Type B pancreatic cell (in vitro differentiated cells): Measurements from ENCODE around the gene ISOC2. TPM values are rescaled to one million over a fixed set of nuclear protein-coding genes. Genes with fewer than 3 reads are reported as not detected.
"Not testable (repeated sequence)": the region's sequence is repeated elsewhere in the genome, so short reads cannot be mapped to it uniquely, and the experiment has no call there.

ENCODE experiments used
- DNase-seq: peaks from one replicate; pipeline ENCODE4 v3.0.0; 2021; ENCODE audit warnings: mixed read lengths; ENCODE audit not compliant: unreplicated experiment; ENCODE audit errors: extremely low spot score
- H3K27ac Mint-ChIP-seq: 2 replicates; pipeline ENCODE4 v1.8.0; 2021; ENCODE audit warnings: mild to moderate bottlenecking, mixed read lengths
- H3K27me3 Mint-ChIP-seq: 2 replicates; pipeline ENCODE4 v1.8.0; 2021; ENCODE audit warnings: mixed read lengths
- H3K36me3 Mint-ChIP-seq: 2 replicates; pipeline ENCODE4 v1.8.0; 2021; ENCODE audit warnings: mixed read lengths
- H3K4me1 Mint-ChIP-seq: one replicate; pipeline ENCODE4 v1.8.0; 2021; ENCODE audit warnings: mixed read lengths; ENCODE audit not compliant: unreplicated experiment
- H3K4me3 Mint-ChIP-seq: 2 replicates; pipeline ENCODE4 v1.8.0; 2021; ENCODE audit warnings: mild to moderate bottlenecking, mixed read lengths
- H3K9me3 Mint-ChIP-seq: 2 replicates; pipeline ENCODE4 v1.8.0; 2021; ENCODE audit warnings: mixed read lengths
- CTCF ChIP-seq: fragments of 200-600 bp; sonication (generic); conservative IDR thresholded peaks from 2 replicates; pipeline ENCODE4 v1.5.0; 2021; ENCODE audit warnings: antibody characterized with exemption, mild to moderate bottlenecking
- total RNA-seq: library from RNA; stranded (reverse); gene quantifications from 2 replicates; pipeline ENCODE4 v1.2.1, GENCODE V29; 2021; ENCODE audit warnings: low replicate concordance

ISOC2 gene
- total RNA-seq, 1 donor from 2014 or later = 47.5 TPM

- Mint-ChIP-seq H3K4me1 (no peaks in the 10 kb centered on the region), H3K4me3 (no peak overlapping the region), H3K27me3 (peaks cover 42% of the 10 kb centered on the region), H3K9me3 (no peaks in the 10 kb centered on the region), H3K36me3 (no peaks in the 10 kb centered on the region), H3K27ac (no peak overlapping the region)
- TF ChIP-seq CTCF = no peak
- DNase-seq = no peak
These were observed 35.4 kb downstream of the ISOC2 start for GRCh38 chr19:55426042-55426441.

- H3K27me3 Mint-ChIP-seq = peaks cover 47% of the 10 kb centered on the region
- TF ChIP-seq CTCF = no peak
- no peaks in the 10 kb centered on the region for H3K9me3 Mint-ChIP-seq
- no peak overlapping the region for H3K4me3 Mint-ChIP-seq
- no peak for DNase-seq
- H3K36me3 Mint-ChIP-seq = no peaks in the 10 kb centered on the region
- H3K4me1 Mint-ChIP-seq = no peaks in the 10 kb centered on the region
- no peak overlapping the region for H3K27ac Mint-ChIP-seq
These were observed 36.9 kb downstream of the ISOC2 start for GRCh38 chr19:55424518-55424917.

GRCh38 chr19:55423225-55424005, 38.0 kb downstream of the ISOC2 start:
- Mint-ChIP-seq H3K36me3 (no peaks in the 10 kb centered on the region), H3K9me3 (no peaks in the 10 kb centered on the region), H3K27ac (no peak overlapping the region), H3K27me3 (peaks cover 45% of the 10 kb centered on the region), H3K4me1 (peaks cover under 1% of the 10 kb centered on the region), H3K4me3 (no peak overlapping the region)
- DNase-seq = no peak
- TF ChIP-seq CTCF = no peak

GRCh38 chr19:55421281-55421680, 40.2 kb downstream of the ISOC2 start:
- DNase-seq, H3K4me1 Mint-ChIP-seq, H3K4me3 Mint-ChIP-seq, H3K27ac Mint-ChIP-seq, H3K9me3 Mint-ChIP-seq, H3K36me3 Mint-ChIP-seq: not testable (repeated sequence)
- H3K27me3 Mint-ChIP-seq = peaks cover 42% of the 10 kb centered on the region

GRCh38 chr19:55419624-55420236, 41.7 kb downstream of the ISOC2 start:
- no peak overlapping the region for H3K4me3 Mint-ChIP-seq
- DNase-seq = no peak
- no peak overlapping the region for H3K27ac Mint-ChIP-seq
- no peaks in the 10 kb centered on the region for H3K9me3 Mint-ChIP-seq
- H3K36me3 Mint-ChIP-seq = no peaks in the 10 kb centered on the region
- H3K4me1 Mint-ChIP-seq = peaks cover 6% of the 10 kb centered on the region
- TF ChIP-seq CTCF = no peak
- H3K27me3 Mint-ChIP-seq = peaks cover 32% of the 10 kb centered on the region

GRCh38 chr19:55419103-55419502, 42.3 kb downstream of the ISOC2 start:
- peaks cover 6% of the 10 kb centered on the region for H3K4me1 Mint-ChIP-seq
- no peaks in the 10 kb centered on the region for H3K9me3 Mint-ChIP-seq
- no peak overlapping the region for H3K4me3 Mint-ChIP-seq
- peaks cover 30% of the 10 kb centered on the region for H3K27me3 Mint-ChIP-seq
- no peak for TF ChIP-seq CTCF
- DNase-seq = no peak
- no peaks in the 10 kb centered on the region for H3K36me3 Mint-ChIP-seq
- no peak overlapping the region for H3K27ac Mint-ChIP-seq
